ENCODE data around the gene CLEC5A. TPM values are rescaled to one million over a fixed set of nuclear protein-coding genes. Genes with fewer than 3 reads are reported as not detected.

Gene CLEC5A
- 1 to 10 TPM in 1 of 4 donors, under 1 TPM in 2, not detected in 1; 0.34 to 1.2 (median 0.91) TPM for total RNA-seq
- under 1 TPM; 0.04 to 0.33 (median 0.11) TPM for polyA plus RNA-seq
- long read RNA-seq, donor 1: 0 reads
- long read RNA-seq, donor 2: 0 reads

- DNase-seq (no peak), ATAC-seq (no peak)
- WGBS, 3 donors: 52 to 81% (median 74%) methylated on average over 3 of the region's 3 CpGs
- Histone ChIP-seq H3K36me3 (ENCODE audit: insufficient read depth in 1 of 2, low read depth in 1 of 2) (no peaks in the 10 kb centered on the region), H3K4me1 (no peaks in the 10 kb centered on the region), H3K9me3 (peaks cover 2% of the 10 kb centered on the region), H3K4me3 (no peak within 1 kb of the TSS), H3K27me3 (ENCODE audit: insufficient read depth in 3 of 3, low read length in 2 of 3) (no peaks in the 10 kb centered on the region), H3K27ac (no peak within 1 kb of the TSS)
- intact Hi-C loops (cut with DNase I): no loop called here
- TF ChIP-seq, protein P1, sequence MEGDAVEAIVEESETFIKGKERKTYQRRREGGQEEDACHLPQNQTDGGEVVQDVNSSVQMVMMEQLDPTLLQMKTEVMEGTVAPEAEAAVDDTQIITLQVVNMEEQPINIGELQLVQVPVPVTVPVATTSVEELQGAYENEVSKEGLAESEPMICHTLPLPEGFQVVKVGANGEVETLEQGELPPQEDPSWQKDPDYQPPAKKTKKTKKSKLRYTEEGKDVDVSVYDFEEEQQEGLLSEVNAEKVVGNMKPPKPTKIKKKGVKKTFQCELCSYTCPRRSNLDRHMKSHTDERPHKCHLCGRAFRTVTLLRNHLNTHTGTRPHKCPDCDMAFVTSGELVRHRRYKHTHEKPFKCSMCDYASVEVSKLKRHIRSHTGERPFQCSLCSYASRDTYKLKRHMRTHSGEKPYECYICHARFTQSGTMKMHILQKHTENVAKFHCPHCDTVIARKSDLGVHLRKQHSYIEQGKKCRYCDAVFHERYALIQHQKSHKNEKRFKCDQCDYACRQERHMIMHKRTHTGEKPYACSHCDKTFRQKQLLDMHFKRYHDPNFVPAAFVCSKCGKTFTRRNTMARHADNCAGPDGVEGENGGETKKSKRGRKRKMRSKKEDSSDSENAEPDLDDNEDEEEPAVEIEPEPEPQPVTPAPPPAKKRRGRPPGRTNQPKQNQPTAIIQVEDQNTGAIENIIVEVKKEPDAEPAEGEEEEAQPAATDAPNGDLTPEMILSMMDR (IDR thresholded peaks at IDR 0.05): no peak
Observed at GRCh38 chr7:141946796-141947195, at the start of gene CLEC5A. CLEC5A (minus strand) TSS chr7:141946974; CDS start chr7:141946292, 682 bp downstream.

DNA sequence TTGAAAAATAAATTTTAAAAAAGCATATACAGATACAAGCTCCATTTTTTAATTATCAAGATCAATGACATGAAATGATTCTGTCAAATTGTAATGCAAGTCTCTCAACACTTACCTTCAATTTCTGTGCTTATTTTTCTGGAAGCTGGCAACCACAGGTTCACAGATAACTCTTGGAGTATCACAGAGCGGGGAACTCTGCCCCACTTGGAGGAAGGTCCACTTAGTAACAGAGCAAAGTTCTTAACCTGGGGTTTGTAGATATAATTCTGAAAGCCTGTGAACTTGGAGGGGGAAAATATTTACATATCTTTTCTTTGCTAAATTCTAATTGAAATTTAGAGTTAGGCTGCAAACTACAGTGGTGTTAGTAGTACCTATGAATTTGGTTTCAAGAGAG, 46.6 kb upstream of the CLEC5A start:
- intact Hi-C loops (cut with DNase I): no loop called here

DNA sequence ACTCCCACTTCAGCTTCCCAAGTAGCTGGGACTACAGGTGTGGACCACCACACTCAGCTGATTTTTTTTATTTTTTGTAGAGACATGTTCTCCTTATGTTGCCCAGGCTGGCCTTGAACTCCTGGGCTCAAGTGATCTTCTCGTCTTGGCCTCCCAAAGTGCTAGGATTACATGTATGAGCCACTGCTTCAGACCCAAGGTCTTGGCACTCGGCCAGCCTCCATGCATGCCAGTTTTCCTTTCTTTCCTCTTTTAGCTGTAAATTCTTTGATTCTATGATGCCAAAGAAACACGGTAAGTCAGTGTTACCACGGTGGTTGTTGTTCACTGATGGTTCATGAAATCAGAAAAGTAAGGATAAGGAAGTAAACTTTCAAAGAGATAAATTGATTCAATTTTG, 45.9 kb upstream of the CLEC5A start:
- no peaks in the 10 kb centered on the region for H3K4me1 ChIP-seq
- ATAC-seq (no peak), DNase-seq (no peak)
- intact Hi-C loops (cut with DNase I): no loop called here
- H3K36me3 ChIP-seq (ENCODE audit: insufficient read depth in 1 of 2, low read depth in 1 of 2): no peaks in the 10 kb centered on the region
- TF ChIP-seq, protein P1 (IDR thresholded peaks at IDR 0.05): no peak
- H3K27ac ChIP-seq: no peak overlapping the region
- H3K4me3 ChIP-seq: no peak overlapping the region
- WGBS, 3 donors: 54 to 70% (median 65%) methylated on average over 4 of the region's 4 CpGs
- H3K9me3 ChIP-seq: no peaks in the 10 kb centered on the region
- no peaks in the 10 kb centered on the region for H3K27me3 ChIP-seq (ENCODE audit: insufficient read depth in 3 of 3, low read length in 2 of 3)

More for the DNA sequence above, 46.6 kb upstream of the CLEC5A start:
- Histone ChIP-seq H3K36me3 (ENCODE audit: insufficient read depth in 1 of 2, low read depth in 1 of 2) (no peaks in the 10 kb centered on the region), H3K27ac (no peak overlapping the region), H3K4me3 (no peak overlapping the region), H3K4me1 (no peaks in the 10 kb centered on the region), H3K9me3 (no peaks in the 10 kb centered on the region), H3K27me3 (ENCODE audit: insufficient read depth in 3 of 3, low read length in 2 of 3) (no peaks in the 10 kb centered on the region)
- DNase-seq: no peak
- 68 to 72% (median 71%) methylated on average over 1 of the region's 1 CpG for WGBS, 3 donors
- ATAC-seq: no peak
- TF ChIP-seq, protein P1 (IDR thresholded peaks at IDR 0.05): no peak

- 74 to 77% (median 77%) methylated on average over 2 of the region's 2 CpGs for WGBS, 3 donors
Observed at GRCh38 chr7:141992156-141992555, 45.4 kb upstream of the CLEC5A start.

More at GRCh38 chr7:141992156-141992555, 45.4 kb upstream of the CLEC5A start:
- TF ChIP-seq, protein P1 (IDR thresholded peaks at IDR 0.05): no peak
- no peaks in the 10 kb centered on the region for H3K4me1 ChIP-seq
- H3K4me3 ChIP-seq: no peak overlapping the region
- intact Hi-C loops (cut with DNase I): no loop called here
- H3K27ac ChIP-seq: no peak overlapping the region
- no peaks in the 10 kb centered on the region for H3K9me3 ChIP-seq
- no peaks in the 10 kb centered on the region for H3K27me3 ChIP-seq (ENCODE audit: insufficient read depth in 3 of 3, low read length in 2 of 3)
- DNase-seq: no peak
- no peaks in the 10 kb centered on the region for H3K36me3 ChIP-seq (ENCODE audit: insufficient read depth in 1 of 2, low read depth in 1 of 2)
- ATAC-seq: no peak
